ENCODE results near the gene NR1I2.

NR1I2 gene

GRCh38 chr3:119778811-119779210 is 3.1 kb upstream of the NR1I2 start:
- in situ Hi-C loops (cut with HindIII; ENCODE audit: low sequenced_read_pairs): no loop called here

DNA sequence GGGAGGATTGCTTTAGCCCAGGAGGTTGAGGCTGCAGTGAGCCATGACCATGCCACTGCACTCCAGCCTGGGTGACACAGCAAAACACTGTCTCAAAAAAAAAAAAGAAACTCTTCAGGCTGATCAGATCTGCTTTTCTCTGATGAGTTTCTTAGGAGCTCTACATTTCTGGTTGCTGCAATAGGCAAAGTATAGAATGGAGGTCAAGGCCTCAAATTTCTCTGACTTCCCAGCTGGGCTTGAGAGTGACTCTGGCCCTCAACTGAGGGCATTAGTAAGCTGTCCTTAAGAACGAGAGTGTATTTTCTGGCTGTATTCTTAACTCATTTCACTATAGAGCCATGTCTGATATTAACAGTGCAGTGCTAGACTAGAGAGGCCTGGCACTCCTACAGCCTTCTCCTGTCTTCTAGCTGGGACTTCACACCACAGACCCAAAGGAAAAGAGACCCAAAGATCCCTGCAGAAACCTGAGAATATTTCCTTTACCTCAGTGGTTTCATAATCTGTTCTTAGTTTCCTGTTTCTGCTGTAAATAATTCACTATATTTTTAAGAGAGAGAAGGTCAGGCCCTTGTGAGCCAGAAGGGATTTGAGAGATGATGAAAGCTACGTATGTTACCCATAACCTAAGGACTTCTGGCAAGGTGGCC is 2.0 kb upstream of the NR1I2 start:
- in situ Hi-C loops (cut with HindIII; ENCODE audit: low sequenced_read_pairs): no loop called here

GRCh38 chr3:119782460-119782859 is 559 bp downstream of the NR1I2 start:
- in situ Hi-C loops (cut with HindIII; ENCODE audit: low sequenced_read_pairs): no loop called here

DNA sequence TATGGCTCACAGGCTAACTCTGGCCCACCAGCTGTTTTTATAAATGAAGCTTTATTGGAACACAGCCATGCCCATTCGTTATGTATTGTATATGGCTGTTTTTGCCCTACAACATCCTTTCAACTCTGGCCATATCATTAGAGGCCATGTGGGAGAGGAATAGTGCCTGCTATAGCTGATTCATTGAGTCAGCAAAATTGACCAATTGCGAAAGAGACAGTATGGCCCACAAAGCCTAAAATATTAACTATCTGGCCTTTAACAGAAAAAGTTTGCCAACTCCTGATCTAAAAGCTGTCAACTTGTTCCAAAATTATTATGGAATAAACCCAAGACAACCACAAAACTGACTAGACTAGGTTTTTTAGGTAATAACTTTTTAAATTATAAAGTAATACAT is 1.4 kb downstream of the NR1I2 start:
- in situ Hi-C loops (cut with HindIII; ENCODE audit: low sequenced_read_pairs): no loop called here

- in situ Hi-C loops (cut with HindIII; ENCODE audit: low sequenced_read_pairs): no loop called here
These were observed 2.0 kb downstream of the NR1I2 start for GRCh38 chr3:119783883-119784282.

GRCh38 chr3:119786409-119786808 is 4.5 kb downstream of the NR1I2 start:
- in situ Hi-C loops (cut with HindIII; ENCODE audit: low sequenced_read_pairs): no loop called here

DNA sequence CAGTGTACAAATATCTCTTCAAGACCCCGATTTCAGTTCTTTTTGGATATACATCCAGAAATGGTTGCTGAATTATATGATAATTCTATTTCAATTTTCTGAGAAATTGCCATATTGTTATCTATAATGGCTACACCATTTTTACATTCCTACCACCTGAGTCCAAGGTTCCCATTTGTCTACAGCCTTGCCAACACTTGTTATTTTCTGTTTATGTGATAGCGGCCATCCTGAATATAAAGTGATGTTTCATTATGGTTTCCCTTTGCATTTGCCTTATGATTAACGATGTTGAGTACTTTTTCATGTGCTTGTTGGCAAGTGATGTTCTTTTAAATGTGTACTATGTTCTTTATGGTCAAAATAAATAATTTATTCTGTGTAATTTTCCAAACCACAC is 8.5 kb downstream of the NR1I2 start:
- in situ Hi-C loops (cut with HindIII; ENCODE audit: low sequenced_read_pairs): no loop called here

DNA sequence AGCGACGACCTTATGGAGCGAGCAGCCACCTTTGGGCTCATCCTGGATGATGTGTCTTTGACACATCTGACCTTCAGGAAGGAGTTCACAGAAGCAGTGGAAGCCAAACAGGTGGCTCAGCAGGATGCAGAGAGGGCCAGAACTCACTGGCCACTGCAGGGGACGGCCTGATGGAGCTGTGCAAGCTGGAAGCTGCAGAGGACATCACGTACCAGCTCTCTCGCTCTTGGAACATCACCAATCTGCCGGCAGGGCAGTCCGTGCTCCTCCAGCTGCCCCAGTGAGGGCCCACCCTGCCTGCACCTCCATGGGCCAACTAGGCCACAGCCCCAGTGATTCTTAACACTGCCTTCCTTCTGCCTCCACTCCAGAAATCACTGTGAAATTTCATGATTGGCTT is 10.4 kb downstream of the NR1I2 start:
- in situ Hi-C loops (cut with HindIII; ENCODE audit: low sequenced_read_pairs): no loop called here

GRCh38 chr3:119794401-119794800 is 12.5 kb downstream of the NR1I2 start:
- in situ Hi-C loops (cut with HindIII; ENCODE audit: low sequenced_read_pairs): no loop called here

DNA sequence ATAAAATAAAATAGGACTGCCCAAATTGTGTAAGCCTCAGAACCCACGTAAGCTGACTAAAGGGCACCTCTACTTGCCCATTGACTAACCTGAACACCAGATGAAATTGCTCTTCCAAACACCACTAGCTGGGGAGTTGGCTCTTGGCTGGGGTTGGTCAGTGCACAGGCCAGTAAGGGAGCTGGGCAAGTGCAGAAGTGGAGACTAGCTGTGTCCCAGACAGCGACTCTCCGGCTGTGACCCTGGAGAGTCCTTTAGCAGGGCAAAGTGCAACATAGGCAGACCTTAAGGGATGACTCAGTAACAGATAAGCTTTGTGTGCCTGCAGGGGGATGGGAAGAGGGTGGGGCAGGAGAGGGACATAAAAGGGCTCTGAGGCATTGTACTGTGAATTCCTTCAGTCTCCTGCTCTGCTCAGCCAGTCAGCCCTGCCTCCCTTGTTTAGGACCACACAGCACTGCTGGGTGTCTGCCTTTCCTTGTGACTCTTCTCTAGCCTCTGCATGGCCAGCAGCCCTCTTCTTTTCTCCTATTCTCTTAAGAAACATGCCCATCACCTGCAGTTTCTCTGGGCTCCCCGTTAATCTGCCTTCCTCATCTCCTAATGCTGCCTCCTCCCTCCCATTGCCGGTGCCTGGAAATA is 13.2 kb downstream of the NR1I2 start:
- in situ Hi-C loops (cut with HindIII; ENCODE audit: low sequenced_read_pairs): no loop called here

DNA sequence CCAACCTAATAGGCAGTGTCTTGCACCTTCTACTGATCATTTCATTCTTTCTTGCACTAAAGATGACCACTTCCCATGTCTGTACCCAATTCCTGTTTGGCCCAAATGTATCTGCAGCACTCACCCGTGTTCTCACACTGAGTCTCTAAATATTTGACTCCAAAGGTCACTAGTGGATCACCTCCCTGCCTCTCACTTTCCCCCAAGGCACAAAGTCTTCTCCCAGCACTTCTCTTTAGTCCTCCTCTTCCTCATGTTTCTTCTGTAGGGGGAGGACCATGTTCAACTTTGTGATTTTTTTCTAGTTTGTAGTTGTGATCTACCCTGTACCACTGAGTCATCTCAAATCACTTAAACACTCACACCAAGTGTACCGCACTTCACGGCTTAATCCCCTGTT is 13.9 kb downstream of the NR1I2 start:
- in situ Hi-C loops (cut with HindIII; ENCODE audit: low sequenced_read_pairs): no loop called here

DNA sequence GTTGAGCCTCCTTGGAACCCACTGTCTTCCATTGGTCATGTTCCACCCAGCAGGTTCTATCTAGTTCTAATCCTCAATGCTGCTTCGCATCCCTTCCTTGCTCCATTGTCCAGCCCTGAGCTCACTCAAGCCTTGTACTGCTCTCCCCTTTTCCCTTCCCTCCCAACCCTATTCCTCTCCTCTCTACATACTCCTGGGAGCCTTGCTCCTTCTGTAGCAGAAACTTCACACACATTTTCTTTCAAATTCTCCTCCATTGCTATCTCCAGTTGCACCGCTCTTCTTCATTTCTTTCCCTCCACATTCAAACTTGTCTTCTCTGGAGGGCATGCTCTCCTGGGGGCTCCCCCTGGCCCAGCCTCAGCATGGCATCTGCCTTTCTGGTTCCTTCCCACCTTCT is 14.5 kb downstream of the NR1I2 start:
- in situ Hi-C loops (cut with HindIII; ENCODE audit: low sequenced_read_pairs): no loop called here

DNA sequence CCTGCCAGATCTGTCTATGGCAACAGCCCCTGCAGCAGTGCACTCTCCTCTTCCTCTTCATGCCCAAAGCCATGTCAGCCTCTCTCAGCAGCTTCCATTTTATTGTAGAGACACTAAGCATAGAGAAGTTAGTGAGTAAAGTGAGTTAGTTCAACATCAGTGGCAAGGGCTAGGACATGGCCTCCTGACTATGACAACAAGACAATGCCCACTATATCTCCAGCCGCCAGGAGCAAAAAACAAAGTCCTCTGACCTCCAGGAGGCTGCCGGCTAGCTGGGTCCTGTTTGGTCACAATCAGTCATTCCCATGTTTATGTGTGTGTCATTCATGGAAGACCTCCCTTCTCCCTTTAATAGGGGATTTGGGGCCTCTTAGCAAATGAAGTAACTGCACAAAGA is 14.9 kb downstream of the NR1I2 start:
- in situ Hi-C loops (cut with HindIII; ENCODE audit: low sequenced_read_pairs): no loop called here

- in situ Hi-C loops (cut with HindIII; ENCODE audit: low sequenced_read_pairs): no loop called here
These were observed 18.9 kb downstream of the NR1I2 start for GRCh38 chr3:119800844-119801243.

GRCh38 chr3:119808244-119808643 is 26.3 kb downstream of the NR1I2 start:
- in situ Hi-C loops (cut with HindIII; ENCODE audit: low sequenced_read_pairs): no loop called here

DNA sequence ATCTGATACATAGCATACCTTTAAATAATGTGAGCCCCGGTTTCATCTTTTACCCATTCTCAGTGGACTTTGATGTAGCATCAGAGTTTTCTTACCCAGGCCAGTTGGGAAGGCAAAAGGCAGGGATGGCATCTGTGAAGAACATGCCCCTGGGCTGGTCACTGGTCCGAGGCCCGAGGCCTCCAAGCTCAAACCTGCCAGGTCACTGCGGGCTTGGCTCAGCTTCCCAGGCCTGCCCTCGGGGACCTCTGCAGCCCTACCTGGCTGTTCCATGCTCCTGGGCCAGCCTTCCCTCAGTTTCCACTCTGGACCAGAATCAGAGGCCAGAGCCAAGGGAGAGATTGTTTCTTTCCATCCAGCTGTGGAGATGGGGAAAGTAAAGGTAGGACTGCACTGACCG is 26.9 kb downstream of the NR1I2 start:
- in situ Hi-C loops (cut with HindIII; ENCODE audit: low sequenced_read_pairs): no loop called here

DNA sequence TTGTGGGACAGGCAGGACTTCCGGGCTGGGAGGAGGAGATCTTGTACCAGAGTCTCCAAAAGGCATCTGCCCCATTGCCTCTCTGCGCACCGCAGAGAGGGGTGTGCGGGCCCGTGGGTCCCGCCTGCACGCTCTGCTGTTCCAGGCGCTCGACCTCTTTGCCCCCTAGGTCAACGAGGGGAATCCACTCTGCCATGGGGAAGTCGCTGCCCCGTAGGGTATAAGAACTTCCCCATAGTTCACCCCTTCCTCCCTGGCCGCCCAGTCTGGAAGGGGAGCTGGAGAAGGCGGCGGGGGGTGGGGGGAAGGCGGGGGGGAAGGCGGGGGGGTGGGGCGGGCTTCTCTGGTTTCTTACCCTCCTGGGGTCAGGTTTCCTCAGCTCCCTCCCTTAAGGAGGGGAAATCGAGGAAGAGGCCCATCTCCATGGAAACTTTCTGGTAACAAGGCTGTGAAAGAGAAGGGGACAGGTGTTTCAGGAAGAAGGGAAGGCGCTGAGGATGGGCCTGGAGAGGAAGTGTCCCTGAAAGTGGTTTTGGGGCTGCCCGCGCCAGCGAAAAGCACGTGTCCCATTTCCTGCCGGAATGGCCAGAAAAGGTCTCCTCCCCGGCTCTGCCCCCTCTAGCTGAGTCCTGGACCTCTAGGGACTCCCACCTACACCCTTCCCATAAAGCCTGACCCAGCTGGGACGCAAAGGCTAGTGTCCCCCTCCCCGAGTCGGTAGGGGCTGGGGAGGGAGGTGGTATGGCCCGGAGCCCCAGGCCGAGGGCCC is 27.5 kb downstream of the NR1I2 start:
- in situ Hi-C loops (cut with HindIII; ENCODE audit: low sequenced_read_pairs): no loop called here

- in situ Hi-C loops (cut with HindIII; ENCODE audit: low sequenced_read_pairs): no loop called here
These were observed 28.1 kb downstream of the NR1I2 start for GRCh38 chr3:119810018-119810435.

GRCh38 chr3:119812491-119813058 is 30.7 kb downstream of the NR1I2 start:
- in situ Hi-C loops (cut with HindIII; ENCODE audit: low sequenced_read_pairs): no loop called here

DNA sequence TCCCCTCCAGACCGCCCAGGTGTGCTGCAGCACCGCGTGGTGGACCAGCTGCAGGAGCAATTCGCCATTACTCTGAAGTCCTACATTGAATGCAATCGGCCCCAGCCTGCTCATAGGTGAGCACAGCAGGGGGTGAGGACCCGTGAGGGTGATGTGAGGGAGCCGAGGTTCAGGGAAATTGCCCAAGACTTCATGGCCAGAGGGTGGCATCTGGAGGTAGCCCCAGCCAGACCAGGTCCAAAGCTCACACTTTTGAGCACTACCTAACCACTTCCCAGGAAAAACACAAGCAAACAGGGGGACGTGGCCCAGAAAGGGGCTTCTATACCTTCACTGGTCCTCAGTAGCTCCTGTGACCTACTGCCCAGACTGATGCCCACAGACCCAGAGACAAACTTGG is 33.8 kb downstream of the NR1I2 start:
- in situ Hi-C loops (cut with HindIII; ENCODE audit: low sequenced_read_pairs): no loop called here

- in situ Hi-C loops (cut with HindIII; ENCODE audit: low sequenced_read_pairs): no loop called here
These were observed 35.2 kb downstream of the NR1I2 start for GRCh38 chr3:119817071-119817470.
